ENCODE data around the gene TMOD1. TPM values are rescaled to one million over a fixed set of nuclear protein-coding genes. Genes with fewer than 3 reads are reported as not detected.

TMOD1 gene
- total RNA-seq, 2 experiments from 2014 or later = not detected

GRCh38 chr9:97557606-97558095 lies 56.2 kb downstream of the TMOD1 start:
- Histone ChIP-seq H4K20me1 (ENCODE audit: insufficient read depth, low read length) (no peaks in the 10 kb centered on the region), H3K9me2 (ENCODE audit: insufficient read depth, low read length) (no peaks in the 10 kb centered on the region), H3K79me2 (ENCODE audit: insufficient read depth, low read depth, low read length) (no peaks in the 10 kb centered on the region), H2AFZ (ENCODE audit: low read length) (no peak overlapping the region), H3K9me3 (ENCODE audit: low read length) (no peaks in the 10 kb centered on the region), H3K4me1 (ENCODE audit: insufficient read depth, low read length, poor library complexity, severe bottlenecking) (no peaks in the 10 kb centered on the region), H3K4me3 (ENCODE audit: low read depth, low read length, poor library complexity, severe bottlenecking) (no peak overlapping the region), H3K4me2 (ENCODE audit: low read length) (no peak overlapping the region), H3K36me3 (ENCODE audit: insufficient read depth, low read length) (no peaks in the 10 kb centered on the region), H3K27ac (ENCODE audit: low read depth, low read length, poor library complexity, severe bottlenecking) (no peak overlapping the region)
- CTCF ChIA-PET (ENCODE audit: unreplicated experiment) = no interaction called here
- DNase-seq (ENCODE audit: low spot score) = no peak
- TF ChIP-seq CTCF (conservative IDR thresholded peaks at IDR 0.05; ENCODE audit: low read length) (no peak), EZH2phosphoT487 (IDR thresholded peaks at IDR 0.05; ENCODE audit: borderline replicate concordance, low read depth, low read length) (no peak)
- POLR2A ChIA-PET = no interaction called here
- BruUV-seq (replicated peaks) = no TSS peak
- intact Hi-C loops (cut with micrococcal nuclease; ENCODE audit: unreplicated experiment) = no loop called here

GRCh38 chr9:97558701-97559101 lies 57.2 kb downstream of the TMOD1 start:
- H3K79me2 ChIP-seq (ENCODE audit: insufficient read depth, low read depth, low read length) = no peaks in the 10 kb centered on the region
- ChIA-PET CTCF (ENCODE audit: unreplicated experiment) (no interaction called here), POLR2A (interaction anchor here (0.8 kb wide), 1 partner anchor 22 kb away, joined by 4 read pairs; no protein-coding TSS in a partner anchor)
- H3K36me3 ChIP-seq (ENCODE audit: insufficient read depth, low read length) = no peaks in the 10 kb centered on the region
- no peaks in the 10 kb centered on the region for H4K20me1 ChIP-seq (ENCODE audit: insufficient read depth, low read length)
- no peak overlapping the region for H3K27ac ChIP-seq (ENCODE audit: low read depth, low read length, poor library complexity, severe bottlenecking)
- TF ChIP-seq EZH2phosphoT487 (IDR thresholded peaks at IDR 0.05; ENCODE audit: borderline replicate concordance, low read depth, low read length) (no peak), CTCF (conservative IDR thresholded peaks at IDR 0.05; ENCODE audit: low read length) (no peak)
- H3K9me2 ChIP-seq (ENCODE audit: insufficient read depth, low read length) = no peaks in the 10 kb centered on the region
- no peak overlapping the region for H2AFZ ChIP-seq (ENCODE audit: low read length)
- intact Hi-C loops (cut with micrococcal nuclease; ENCODE audit: unreplicated experiment) = no loop called here
- no peak overlapping the region for H3K4me3 ChIP-seq (ENCODE audit: low read depth, low read length, poor library complexity, severe bottlenecking)
- no peak for DNase-seq (ENCODE audit: low spot score)
- no TSS peak for BruUV-seq (replicated peaks)
- no peaks in the 10 kb centered on the region for H3K4me1 ChIP-seq (ENCODE audit: insufficient read depth, low read length, poor library complexity, severe bottlenecking)
- no peaks in the 10 kb centered on the region for H3K9me3 ChIP-seq (ENCODE audit: low read length)
- no peak overlapping the region for H3K4me2 ChIP-seq (ENCODE audit: low read length)

- no TSS peak for BruUV-seq (replicated peaks)
- TF ChIP-seq CTCF (conservative IDR thresholded peaks at IDR 0.05; ENCODE audit: low read length) (no peak), EZH2phosphoT487 (IDR thresholded peaks at IDR 0.05; ENCODE audit: borderline replicate concordance, low read depth, low read length) (no peak)
- no peaks in the 10 kb centered on the region for H3K4me1 ChIP-seq (ENCODE audit: insufficient read depth, low read length, poor library complexity, severe bottlenecking)
- H3K9me2 ChIP-seq (ENCODE audit: insufficient read depth, low read length) = no peaks in the 10 kb centered on the region
- no peaks in the 10 kb centered on the region for H3K79me2 ChIP-seq (ENCODE audit: insufficient read depth, low read depth, low read length)
- H3K9me3 ChIP-seq (ENCODE audit: low read length) = no peaks in the 10 kb centered on the region
- DNase-seq (ENCODE audit: low spot score) = no peak
- intact Hi-C loops (cut with micrococcal nuclease; ENCODE audit: unreplicated experiment) = no loop called here
- H3K4me2 ChIP-seq (ENCODE audit: low read length) = no peak overlapping the region
- H3K27ac ChIP-seq (ENCODE audit: low read depth, low read length, poor library complexity, severe bottlenecking) = no peak overlapping the region
- POLR2A ChIA-PET = interaction anchor here (0.8 kb wide), 1 partner anchor 22 kb away, joined by 4 read pairs; no protein-coding TSS in a partner anchor
- no peaks in the 10 kb centered on the region for H4K20me1 ChIP-seq (ENCODE audit: insufficient read depth, low read length)
- H2AFZ ChIP-seq (ENCODE audit: low read length) = no peak overlapping the region
- no peaks in the 10 kb centered on the region for H3K36me3 ChIP-seq (ENCODE audit: insufficient read depth, low read length)
- CTCF ChIA-PET (ENCODE audit: unreplicated experiment) = no interaction called here
- H3K4me3 ChIP-seq (ENCODE audit: low read depth, low read length, poor library complexity, severe bottlenecking) = no peak overlapping the region
These were observed 57.6 kb downstream of the TMOD1 start for GRCh38 chr9:97559111-97559514.

Measured in OCI-LY7 (cell line).